Astrocyte of the cerebellum (primary cell): ENCODE data around the gene SLC17A7.

Experiments used
- DNase-seq: peaks from one replicate; pipeline ENCODE4 v3.0.0-alpha.2; 2011; ENCODE audit warnings: low read depth
- H3K4me3 ChIP-seq: 2 replicates; pipeline ENCODE4 v1.5.1; 2011; ENCODE audit warnings: mild to moderate bottlenecking, low read depth, low read length, moderate library complexity
- in situ Hi-C: cut with HindIII; loops from 2 replicates; pipeline ENCODE4 v1.10.0; 2017; ENCODE audit warnings: low sequenced_read_pairs
- TF ChIP-seq, protein P1 (sequence below): IDR thresholded peaks from 2 replicates; pipeline ENCODE4 v1.5.1; 2012; ENCODE audit warnings: low read length, low read depth, moderate library complexity, mild to moderate bottlenecking; ENCODE audit errors: missing control alignments

The SLC17A7 gene

DNA sequence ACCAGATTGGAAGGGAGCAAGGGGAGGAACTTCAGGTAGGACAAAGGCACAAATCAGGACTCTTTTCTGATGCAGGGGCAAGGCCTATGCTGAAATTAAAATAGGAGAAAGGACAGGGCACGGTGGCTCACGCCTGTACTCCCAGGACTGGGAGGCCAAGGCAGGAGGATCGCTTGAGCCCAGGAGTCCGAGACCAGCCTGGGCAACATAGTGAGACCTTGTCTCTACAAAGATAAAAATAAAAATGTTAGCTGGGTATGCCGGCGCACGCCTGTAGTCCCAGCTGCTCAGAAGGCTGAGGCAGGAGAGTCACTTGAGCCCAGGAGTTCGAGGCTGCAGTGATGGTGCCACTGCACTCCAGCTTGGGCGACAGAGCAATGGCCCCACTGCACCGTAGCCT lies 5.7 kb downstream of the SLC17A7 start:
- in situ Hi-C loops = no loop called here
- TF ChIP-seq, protein P1, sequence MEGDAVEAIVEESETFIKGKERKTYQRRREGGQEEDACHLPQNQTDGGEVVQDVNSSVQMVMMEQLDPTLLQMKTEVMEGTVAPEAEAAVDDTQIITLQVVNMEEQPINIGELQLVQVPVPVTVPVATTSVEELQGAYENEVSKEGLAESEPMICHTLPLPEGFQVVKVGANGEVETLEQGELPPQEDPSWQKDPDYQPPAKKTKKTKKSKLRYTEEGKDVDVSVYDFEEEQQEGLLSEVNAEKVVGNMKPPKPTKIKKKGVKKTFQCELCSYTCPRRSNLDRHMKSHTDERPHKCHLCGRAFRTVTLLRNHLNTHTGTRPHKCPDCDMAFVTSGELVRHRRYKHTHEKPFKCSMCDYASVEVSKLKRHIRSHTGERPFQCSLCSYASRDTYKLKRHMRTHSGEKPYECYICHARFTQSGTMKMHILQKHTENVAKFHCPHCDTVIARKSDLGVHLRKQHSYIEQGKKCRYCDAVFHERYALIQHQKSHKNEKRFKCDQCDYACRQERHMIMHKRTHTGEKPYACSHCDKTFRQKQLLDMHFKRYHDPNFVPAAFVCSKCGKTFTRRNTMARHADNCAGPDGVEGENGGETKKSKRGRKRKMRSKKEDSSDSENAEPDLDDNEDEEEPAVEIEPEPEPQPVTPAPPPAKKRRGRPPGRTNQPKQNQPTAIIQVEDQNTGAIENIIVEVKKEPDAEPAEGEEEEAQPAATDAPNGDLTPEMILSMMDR = no peak
- DNase-seq = no peak
- no peak overlapping the region for H3K4me3 ChIP-seq

DNA sequence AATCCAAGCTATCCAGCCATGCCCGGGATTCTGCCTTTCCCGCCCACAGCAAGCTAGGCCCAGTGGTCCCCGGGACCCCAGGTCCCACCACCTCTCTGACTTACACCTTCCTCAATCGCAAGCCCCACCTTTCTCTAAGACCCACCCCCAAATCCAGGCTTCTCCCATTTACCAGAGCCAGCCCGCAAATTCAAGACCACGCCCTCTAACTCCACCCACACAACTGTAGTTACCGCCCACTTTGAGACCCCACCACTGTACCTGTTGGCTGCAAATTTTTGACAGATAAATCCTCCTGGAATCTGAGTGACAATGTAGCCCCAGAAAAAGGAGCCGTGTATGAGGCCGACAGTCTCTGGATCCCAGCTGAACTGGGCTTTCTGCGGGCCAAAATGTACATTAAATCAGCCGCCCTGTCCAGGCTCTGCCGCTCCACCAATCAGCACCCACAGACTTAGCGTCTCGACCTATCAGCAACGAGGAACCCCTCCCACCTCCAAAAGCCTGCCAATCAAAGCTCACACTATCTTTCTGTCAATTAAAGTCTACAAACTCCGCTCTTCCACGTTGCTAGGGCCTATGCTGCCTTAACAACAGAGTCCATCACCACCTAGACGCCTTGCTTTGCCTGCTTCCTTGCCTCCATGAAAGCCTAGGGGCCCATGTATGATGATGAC lies 6.3 kb downstream of the SLC17A7 start:
- DNase-seq = no peak
- TF ChIP-seq, protein P1 = no peak
- no peak overlapping the region for H3K4me3 ChIP-seq
- in situ Hi-C loops = no loop called here

DNA sequence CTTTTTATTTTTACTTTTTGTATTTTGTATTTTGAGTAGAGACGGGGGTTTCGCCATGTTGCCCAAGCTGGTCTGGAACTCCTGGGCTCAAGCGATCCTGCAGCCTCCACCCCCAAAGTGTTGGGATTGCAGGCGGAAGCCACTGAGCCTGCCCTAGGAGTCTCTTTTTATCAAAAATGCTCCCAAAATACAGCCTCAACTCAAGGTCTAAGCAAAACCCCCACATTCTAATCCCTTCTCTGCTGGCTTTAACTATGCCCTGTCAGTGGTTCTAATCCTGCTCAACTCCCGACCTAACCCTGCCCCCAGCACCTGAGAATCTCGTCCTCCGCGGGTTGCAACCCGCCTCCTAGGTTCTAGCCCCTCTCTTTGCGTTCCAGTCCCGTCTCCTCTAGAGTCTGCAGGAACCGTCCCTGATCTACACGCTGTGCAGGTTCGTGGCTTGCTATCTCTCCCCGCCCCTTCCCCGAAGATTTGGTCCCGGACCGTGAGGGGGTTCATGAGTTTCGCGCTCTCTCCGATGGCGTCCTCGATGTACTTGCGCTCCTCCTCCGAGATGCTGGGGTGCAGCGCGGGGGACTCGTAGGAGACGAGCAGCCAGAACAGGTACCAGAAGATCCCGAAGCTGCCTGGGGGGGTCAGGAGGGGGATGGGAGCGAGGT lies 8.0 kb downstream of the SLC17A7 start:
- TF ChIP-seq, protein P1 = no peak
- no peak overlapping the region for H3K4me3 ChIP-seq
- in situ Hi-C loops = no loop called here
- no peak for DNase-seq

DNA sequence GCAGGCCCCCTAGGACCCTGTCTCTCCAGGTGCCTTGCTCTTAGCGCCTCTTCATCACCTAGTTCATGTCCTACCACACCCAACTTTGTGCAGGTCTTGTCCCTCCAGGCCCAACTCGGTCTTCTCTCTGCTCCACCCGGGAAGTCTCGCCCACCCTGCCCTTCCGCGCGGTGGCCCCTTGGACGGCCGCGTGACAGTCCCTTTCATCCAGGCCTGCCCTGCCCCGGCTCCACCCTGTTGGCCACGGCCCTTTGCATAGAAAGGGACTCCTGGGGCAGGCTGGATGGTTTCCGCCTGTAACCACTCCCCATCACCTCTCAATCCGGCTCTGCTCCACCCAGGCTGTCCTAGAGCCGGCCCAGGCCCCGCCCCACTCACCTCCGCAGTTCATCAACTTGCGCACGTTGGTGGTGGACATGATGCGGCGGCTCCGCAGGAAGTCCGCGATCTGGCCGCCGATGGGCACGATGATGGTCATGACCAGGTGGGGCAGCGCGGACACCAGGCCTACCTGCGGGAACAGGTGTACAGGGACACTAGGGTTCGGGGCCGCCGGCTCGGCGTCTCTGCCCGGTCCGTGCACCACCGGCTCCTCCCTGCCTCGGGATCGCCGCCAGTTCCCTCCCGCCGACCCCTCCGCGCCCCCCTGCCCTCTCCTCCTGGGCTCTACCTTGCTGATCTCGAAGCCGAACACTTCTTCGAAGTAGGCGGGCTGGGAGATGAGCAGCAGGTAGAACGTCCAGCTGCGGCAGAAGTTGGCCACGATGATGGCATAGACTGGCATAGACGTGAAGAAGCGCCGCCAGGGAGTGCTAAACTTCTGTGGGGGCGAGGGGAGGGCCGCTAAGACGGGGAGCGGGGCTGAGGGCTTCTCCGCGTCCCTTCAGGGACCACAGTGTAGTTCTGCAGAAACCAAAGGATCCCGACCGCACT lies 8.9 kb downstream of the SLC17A7 start:
- in situ Hi-C loops = no loop called here
- DNase-seq = no peak

DNA sequence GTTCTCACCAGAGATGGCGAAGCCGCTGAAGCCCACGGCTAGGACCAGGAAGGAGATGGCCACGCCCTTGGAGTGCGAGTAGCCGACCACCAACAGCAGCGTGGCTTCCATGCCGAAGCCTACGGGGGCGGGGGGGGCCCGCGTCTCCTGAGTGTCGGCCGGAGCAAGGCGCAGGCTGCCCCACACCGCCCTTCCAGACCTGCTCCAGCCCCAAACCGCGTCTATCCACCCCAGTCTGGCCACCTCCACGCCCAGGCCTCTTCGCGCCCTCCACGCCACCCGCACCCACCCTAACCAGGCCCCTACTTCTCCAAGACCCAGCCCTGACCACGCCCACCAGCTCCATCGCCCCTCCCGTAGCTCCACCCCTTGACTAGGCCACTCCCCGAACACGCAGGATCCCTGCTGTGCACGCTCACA lies 10.0 kb downstream of the SLC17A7 start:
- no peak for DNase-seq
- TF ChIP-seq, protein P1 = no peak
- no peak overlapping the region for H3K4me3 ChIP-seq
- in situ Hi-C loops = no loop called here

More for the DNA sequence above, 8.9 kb downstream of the SLC17A7 start:
- H3K4me3 ChIP-seq = no peak overlapping the region
- TF ChIP-seq, protein P1 = no peak

DNA sequence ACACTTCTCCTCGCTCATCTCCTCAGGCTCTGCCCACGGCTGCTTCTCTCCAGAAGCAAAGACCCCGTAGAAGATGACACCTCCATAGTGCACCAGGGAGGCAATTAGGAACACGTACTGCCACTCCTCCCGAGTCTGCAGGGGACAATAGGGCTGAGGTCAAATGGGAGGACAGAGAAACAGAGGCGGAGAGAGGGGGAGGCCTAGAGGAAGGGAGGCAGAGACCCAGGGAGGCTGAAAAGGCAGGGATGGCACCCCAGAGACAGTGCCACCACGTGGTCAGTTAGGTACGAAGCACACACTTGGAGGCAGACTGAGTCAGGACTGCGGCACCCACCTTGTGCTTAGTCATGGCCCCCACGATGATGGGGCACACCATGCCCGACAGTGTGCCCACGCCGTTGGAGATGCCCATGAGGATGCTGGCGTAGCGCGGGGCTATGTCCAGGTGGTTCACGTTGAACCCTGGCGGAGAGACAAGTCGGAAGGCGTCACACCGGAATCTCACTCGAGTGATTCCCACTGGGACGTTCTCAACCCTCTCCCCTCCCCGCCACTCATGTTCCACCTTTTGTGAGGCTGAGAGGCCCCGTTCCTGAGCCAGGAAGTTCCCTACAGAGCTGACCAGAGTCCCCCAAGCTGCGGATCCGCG lies 10.5 kb downstream of the SLC17A7 start:
- in situ Hi-C loops = no loop called here
- H3K4me3 ChIP-seq = no peak overlapping the region
- TF ChIP-seq, protein P1 = no peak
- no peak for DNase-seq
